Smooth muscle cell of the pulmonary artery (primary cell): ENCODE results near the gene FADS1. TPM values are rescaled to one million over a fixed set of nuclear protein-coding genes. Genes with fewer than 3 reads are reported as not detected.

Source experiments
- total RNA-seq: library from RNA; depleted of rRNA; stranded (reverse); fragments of >200 nt; gene quantifications from 2 replicates; pipeline ENCODE4 v1.2.3, GENCODE V29; 2014

Gene FADS1
- total RNA-seq: 78.1 and 128 TPM in 2 replicates

GRCh38 chr11:61816736-61817455 lies at the start of gene FADS1:
Gene FADS1, minus strand, starts transcription at chr11:61817003. Its CDS starts 74 bp downstream, at chr11:61816929.

GRCh38 chr11:61827571-61828378 lies 11.0 kb upstream of the FADS1 start, which contains the start of gene FADS2:
Gene FADS2, plus strand, starts transcription at chr11:61828300. Its CDS starts 91 bp downstream, at chr11:61828391.

GRCh38 chr11:61792310-61793082 lies 24.3 kb downstream of the FADS1 start, which contains the start of the genes FEN1 and TMEM258:
Gene FEN1, plus strand, starts transcription at chr11:61792911. Its CDS starts 2,451 bp downstream, at chr11:61795362.
Gene TMEM258, minus strand, starts transcription at chr11:61792599. Its CDS starts 41 bp downstream, at chr11:61792558.

DNA sequence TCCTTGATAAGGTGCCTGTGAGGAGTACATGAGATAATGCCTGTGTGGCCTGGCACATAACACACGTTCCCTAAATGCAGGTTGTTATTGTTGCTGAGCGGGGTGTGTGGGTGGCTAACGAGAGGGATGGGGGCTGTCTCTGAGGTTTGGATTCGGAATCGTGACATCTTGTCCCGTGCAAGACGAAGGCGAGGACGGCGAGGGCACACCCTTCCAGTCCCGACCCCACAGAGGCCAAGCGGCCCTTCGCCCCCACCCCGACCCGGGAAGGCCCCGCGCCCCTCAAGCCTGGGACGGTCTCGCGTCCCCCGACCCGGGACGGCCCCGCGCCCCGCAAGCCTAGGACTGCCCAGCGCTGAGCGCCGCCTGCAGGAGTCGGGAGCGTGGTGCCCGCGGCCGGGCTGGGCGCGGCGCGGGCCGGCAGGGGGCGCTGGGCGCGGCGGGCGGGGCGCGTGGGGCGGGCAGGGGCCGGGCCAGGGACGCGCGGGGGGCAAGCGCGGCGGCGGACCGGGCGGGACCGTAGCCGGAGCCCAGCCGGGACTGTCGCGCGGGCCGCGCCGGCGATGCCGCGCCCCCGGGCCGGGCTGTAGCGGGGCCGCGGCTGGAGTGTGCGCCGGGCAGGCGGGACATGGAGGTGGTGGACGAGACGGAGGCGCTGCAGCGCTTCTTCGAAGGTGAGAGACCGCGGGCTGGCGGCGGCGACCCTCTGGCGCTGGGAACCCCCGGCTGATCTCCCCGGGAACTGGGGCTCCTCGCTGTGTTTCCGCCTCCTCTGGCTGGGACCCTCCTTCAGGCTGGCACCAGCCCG lies 64.5 kb downstream of the FADS1 start, which contains the start of gene MYRF:
TSS of gene MYRF (plus strand) at position 520 of the 808 bp plus-strand sequence. CDS start at position 629, 109 bp downstream.

Other genes starting within 250 kb of the FADS1 start
- 7.4 and 40.1 TPM in 2 replicates for gene SYT7, start 235.9 kb downstream of the FADS1 start, total RNA-seq
- gene DAGLA, start 136.6 kb downstream of the FADS1 start, total RNA-seq: 3.8 and 4.4 TPM in 2 replicates
- gene MYRF, start 64.4 kb downstream of the FADS1 start, total RNA-seq: 0.92 and 1.0 TPM in 2 replicates
- 67.2 and 82.0 TPM in 2 replicates for gene TMEM258, start 24.4 kb downstream of the FADS1 start, total RNA-seq
- gene FEN1, start 24.1 kb downstream of the FADS1 start, total RNA-seq: 9.7 and 10.0 TPM in 2 replicates
- 215 and 339 TPM in 2 replicates for gene FADS2, start 11.3 kb upstream of the FADS1 start, total RNA-seq
- 145 and 198 TPM in 2 replicates for gene FADS3, start 74.5 kb upstream of the FADS1 start, total RNA-seq
- 11.0 and 11.8 TPM in 2 replicates for gene RAB3IL1, start 100.6 kb upstream of the FADS1 start, total RNA-seq
- gene BEST1, start 133.3 kb upstream of the FADS1 start, total RNA-seq: 3.1 and 5.0 TPM in 2 replicates
- 3,334 and 6,320 TPM in 2 replicates for gene FTH1, start 150.6 kb upstream of the FADS1 start, total RNA-seq